ENCODE data around the gene RHCG. TPM values are rescaled to one million over a fixed set of nuclear protein-coding genes. Genes with fewer than 3 reads are reported as not detected.

The RHCG gene
- total RNA-seq, 2 experiments from 2014 or later, result not detected

GRCh38 chr15:89442671-89443307 lies 53.6 kb downstream of the RHCG start:
- Histone ChIP-seq H3K27ac (ENCODE audit: low read depth, low read length, poor library complexity, severe bottlenecking) (peak overlapping the region; percentile 83), H3K4me2 (ENCODE audit: low read length) (peak overlapping the region; percentile 86), H4K20me1 (ENCODE audit: insufficient read depth, low read length) (no peaks in the 10 kb centered on the region), H3K4me1 (ENCODE audit: insufficient read depth, low read length, poor library complexity, severe bottlenecking) (peaks cover 44% of the 10 kb centered on the region), H3K9me2 (ENCODE audit: insufficient read depth, low read length) (no peaks in the 10 kb centered on the region), H3K9me3 (ENCODE audit: low read length) (no peaks in the 10 kb centered on the region), H3K79me2 (ENCODE audit: insufficient read depth, low read depth, low read length) (no peaks in the 10 kb centered on the region), H3K36me3 (ENCODE audit: insufficient read depth, low read length) (no peaks in the 10 kb centered on the region), H2AFZ (ENCODE audit: low read length) (peak overlapping the region; percentile 76; the same call in 1 of the 2 replicates), H3K4me3 (ENCODE audit: low read depth, low read length, poor library complexity, severe bottlenecking) (no peak overlapping the region)
- intact Hi-C loops (cut with micrococcal nuclease; ENCODE audit: unreplicated experiment), result loop anchor here (1.0 kb wide), 1 partner anchor 30 kb away; no protein-coding TSS in a partner anchor
- no TSS peak for BruUV-seq (replicated peaks)
- ChIA-PET POLR2A (interaction anchor here (1.1 to 1.8 kb wide), 2 partner anchors 15 to 24 kb away, joined by 4 to 5 read pairs; no protein-coding TSS in a partner anchor), CTCF (ENCODE audit: unreplicated experiment) (interaction anchor here (1.0 kb wide), 1 partner anchor 30 kb away, joined by 3 read pairs; no protein-coding TSS in a partner anchor)
- TF ChIP-seq CTCF (conservative IDR thresholded peaks at IDR 0.05; ENCODE audit: low read length), result peak; percentile 93
- no peak for TF ChIP-seq EZH2phosphoT487 (IDR thresholded peaks at IDR 0.05; ENCODE audit: borderline replicate concordance, low read depth, low read length)
- peak; percentile 82 for DNase-seq (ENCODE audit: low spot score)

- Histone ChIP-seq H3K9me3 (ENCODE audit: low read length) (no peaks in the 10 kb centered on the region), H3K4me1 (ENCODE audit: insufficient read depth, low read length, poor library complexity, severe bottlenecking) (peaks cover 44% of the 10 kb centered on the region), H3K27ac (ENCODE audit: low read depth, low read length, poor library complexity, severe bottlenecking) (peak overlapping the region; percentile 83), H3K9me2 (ENCODE audit: insufficient read depth, low read length) (no peaks in the 10 kb centered on the region), H3K4me3 (ENCODE audit: low read depth, low read length, poor library complexity, severe bottlenecking) (peak overlapping the region; percentile 53), H3K4me2 (ENCODE audit: low read length) (peak overlapping the region; percentile 86), H4K20me1 (ENCODE audit: insufficient read depth, low read length) (no peaks in the 10 kb centered on the region), H3K36me3 (ENCODE audit: insufficient read depth, low read length) (no peaks in the 10 kb centered on the region), H2AFZ (ENCODE audit: low read length) (peak overlapping the region; percentile 76), H3K79me2 (ENCODE audit: insufficient read depth, low read depth, low read length) (no peaks in the 10 kb centered on the region)
- intact Hi-C loops (cut with micrococcal nuclease; ENCODE audit: unreplicated experiment), result loop anchor here (1.0 kb wide), 1 partner anchor 30 kb away; no protein-coding TSS in a partner anchor
- BruUV-seq (replicated peaks), result no TSS peak
- DNase-seq (ENCODE audit: low spot score), result no peak
- POLR2A ChIA-PET, result interaction anchor here (0.5 to 1.8 kb wide), 6 partner anchors 14 to 570 kb away, joined by 3 to 5 read pairs (median 4); no protein-coding TSS in a partner anchor
- CTCF ChIA-PET (ENCODE audit: unreplicated experiment), result interaction anchor here (1.5 kb wide), 1 partner anchor 30 kb away, joined by 5 read pairs; no protein-coding TSS in a partner anchor
- TF ChIP-seq EZH2phosphoT487 (IDR thresholded peaks at IDR 0.05; ENCODE audit: borderline replicate concordance, low read depth, low read length), result no peak
- no peak for TF ChIP-seq CTCF (conservative IDR thresholded peaks at IDR 0.05; ENCODE audit: low read length)
Observed at GRCh38 chr15:89442155-89442554, 54.2 kb downstream of the RHCG start.

All from OCI-LY7 (cell line).